HG03575 (cell line): ENCODE results near the gene ANKS1B.

Experiments used
- ATAC-seq: cut with Tn5 transposase; IDR thresholded peaks from one replicate; pipeline ENCODE4 v1.9.1; 2021; ENCODE audit not compliant: unreplicated experiment, insufficient number of reproducible peaks, low FRiP score; ENCODE audit errors: extremely low read depth

ANKS1B gene

DNA sequence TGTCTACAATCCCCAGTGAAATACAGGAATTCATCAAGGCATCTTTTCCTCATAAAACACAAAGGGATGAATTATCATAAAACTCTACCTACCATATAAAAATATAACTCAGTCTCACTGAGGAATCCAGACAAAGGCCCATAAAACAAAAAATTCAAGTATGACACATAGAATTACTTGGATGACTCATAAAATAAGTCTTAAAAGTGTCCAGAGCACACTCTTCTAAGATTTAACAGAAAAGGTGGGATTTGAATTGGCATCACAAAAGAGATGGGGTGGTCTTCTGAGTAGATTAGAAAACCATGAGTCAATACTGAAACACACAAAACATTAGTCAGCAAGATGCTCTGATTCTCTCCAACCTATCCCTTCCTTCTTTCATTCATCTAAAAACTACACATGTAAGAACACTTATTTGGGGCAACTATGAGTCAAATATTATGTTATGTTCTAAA lies 539.8 kb downstream of the ANKS1B start:
- ATAC-seq, result no peak

DNA sequence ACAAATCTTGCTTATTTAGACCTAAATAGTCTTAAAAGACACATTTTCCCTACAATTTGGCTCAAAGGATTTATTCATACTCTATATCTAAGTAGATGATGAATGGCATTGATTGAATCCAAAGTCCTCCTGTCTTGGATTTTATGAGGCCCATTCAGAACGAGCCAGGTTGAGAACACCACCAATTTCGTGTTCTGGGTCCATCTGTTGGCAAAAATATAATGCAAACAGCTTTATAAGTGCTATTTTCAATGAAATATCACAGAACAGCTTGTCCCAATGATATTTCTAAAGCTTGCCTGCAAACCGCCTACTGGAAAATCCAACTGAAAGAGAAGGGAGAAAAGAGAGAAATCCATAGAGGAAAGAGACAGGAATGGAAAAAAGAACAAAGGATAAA lies 542.0 kb downstream of the ANKS1B start:
- ATAC-seq, result no peak

DNA sequence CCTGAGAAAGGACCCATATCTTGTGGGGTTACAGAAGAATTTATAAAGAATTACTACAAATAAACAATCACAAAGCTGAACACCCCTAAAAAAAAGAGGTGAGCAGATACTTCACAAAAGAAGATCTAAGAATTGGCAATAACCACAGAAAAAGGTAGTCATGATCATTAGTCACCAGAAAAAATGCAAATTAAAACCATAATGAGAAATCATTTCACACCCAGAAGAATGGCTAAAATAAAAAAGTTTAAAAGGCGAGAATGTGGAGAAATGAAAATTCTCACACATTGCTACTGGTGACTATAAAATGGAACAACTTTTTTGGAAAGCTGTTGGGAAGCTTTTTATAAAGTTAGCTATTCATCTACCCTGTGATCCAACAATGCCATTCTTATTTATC lies 545.3 kb downstream of the ANKS1B start:
- ATAC-seq, result no peak

DNA sequence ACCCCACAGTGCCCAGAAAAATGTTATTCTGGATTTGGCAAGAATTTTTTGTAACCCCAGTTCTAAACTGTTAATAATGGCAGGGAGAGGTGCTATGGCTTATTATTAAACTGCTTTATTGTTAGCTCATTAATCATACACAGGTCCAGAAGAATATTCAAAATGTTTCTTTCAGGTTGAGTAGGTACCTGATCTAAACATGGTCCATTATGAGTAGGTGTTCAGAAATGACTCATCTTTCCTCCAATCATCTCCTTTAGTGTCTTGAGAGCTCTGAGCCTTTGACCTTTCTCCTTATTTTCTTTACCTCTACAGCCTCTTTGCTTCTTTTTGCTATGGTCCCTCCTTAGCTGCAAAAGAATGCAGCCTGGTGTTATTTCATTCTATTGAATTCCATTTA lies 548.2 kb downstream of the ANKS1B start:
- peak; percentile 100 for ATAC-seq

DNA sequence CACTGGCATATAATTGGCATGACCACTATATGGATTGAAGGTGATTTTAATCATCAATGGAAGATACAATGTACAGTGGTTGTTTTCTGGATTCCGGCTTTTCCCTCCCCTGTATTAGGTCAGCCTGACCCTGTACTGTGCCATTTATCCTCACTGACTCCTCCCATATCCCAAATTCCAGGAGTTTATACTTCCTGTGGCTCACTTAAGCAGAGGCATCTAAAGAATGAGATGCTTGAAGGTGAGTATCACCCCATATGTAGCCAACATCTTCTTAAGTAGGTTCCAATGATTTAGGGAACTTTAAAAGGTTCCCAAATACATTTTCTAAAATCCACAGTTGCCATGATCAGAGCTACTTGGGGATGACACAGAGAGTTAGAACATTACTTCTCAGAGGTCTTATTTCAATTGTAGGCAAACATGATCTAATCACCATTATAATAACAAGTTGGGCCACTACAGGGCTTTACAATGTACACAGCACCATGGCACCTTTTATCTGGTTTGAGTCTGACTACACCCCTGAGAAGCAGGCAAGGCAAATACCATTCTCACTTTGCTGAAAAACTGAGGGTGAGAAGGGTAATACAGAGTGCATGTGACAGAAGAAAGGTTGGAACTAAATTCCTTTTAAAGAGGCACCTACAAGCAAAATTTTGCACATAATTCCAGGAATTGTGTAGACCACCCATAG lies 549.5 kb downstream of the ANKS1B start:
- no peak for ATAC-seq

DNA sequence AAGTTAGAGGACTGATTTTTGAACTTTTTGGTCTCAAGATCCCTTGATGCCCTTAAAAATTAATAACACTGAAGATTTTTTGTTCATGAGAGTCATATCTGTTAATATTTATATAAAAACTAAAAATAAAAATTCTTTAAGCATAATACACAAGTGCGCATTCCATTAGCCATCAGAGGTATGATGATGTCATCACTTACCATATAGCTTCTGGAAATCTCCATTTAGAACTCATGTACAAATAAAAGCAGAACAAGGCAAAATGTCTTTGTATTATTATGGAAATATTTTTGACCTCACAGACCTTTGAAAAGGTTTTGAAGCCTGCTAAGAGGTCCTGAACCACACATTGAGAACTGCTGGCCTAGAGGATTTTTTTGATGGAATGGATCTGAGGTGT lies 551.6 kb downstream of the ANKS1B start:
- no peak for ATAC-seq

DNA sequence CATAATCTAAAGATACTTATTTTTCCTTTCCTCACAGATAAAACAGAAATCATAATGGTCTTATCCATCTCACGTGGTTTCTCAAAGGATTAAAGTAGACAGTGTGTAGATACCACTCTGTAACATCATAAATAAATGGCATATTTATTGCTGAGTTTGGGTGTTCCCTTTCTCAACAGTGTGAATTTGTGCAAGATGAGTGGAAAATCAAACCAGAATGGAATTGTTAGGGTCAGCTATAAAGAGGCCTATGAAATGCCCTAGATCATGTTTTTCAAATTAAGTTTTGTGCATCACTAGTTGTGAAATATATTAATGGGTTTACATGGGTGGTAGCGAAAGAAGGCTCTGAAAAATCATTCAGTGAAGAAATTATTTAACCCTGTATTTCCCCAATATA lies 553.5 kb downstream of the ANKS1B start:
- ATAC-seq, result no peak

DNA sequence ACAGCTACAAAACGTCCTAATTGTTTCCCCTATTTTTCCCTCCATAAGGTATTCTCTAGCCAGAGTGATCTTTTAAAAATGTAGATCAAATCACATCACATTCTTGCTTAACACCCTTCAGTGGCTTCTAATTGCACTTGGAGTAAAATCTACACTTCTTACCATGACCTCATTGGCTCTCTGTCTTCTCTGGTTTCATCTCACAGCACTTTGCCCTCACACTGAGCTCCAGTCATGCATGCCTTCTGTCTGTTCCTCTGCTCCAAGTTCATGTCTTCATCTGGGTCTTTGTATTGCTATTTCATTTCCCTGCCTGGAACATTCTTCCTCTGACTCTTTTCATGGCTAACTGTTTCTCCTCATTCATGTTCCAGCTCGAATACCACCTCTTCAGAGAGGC lies 557.6 kb downstream of the ANKS1B start:
- ATAC-seq, result no peak

DNA sequence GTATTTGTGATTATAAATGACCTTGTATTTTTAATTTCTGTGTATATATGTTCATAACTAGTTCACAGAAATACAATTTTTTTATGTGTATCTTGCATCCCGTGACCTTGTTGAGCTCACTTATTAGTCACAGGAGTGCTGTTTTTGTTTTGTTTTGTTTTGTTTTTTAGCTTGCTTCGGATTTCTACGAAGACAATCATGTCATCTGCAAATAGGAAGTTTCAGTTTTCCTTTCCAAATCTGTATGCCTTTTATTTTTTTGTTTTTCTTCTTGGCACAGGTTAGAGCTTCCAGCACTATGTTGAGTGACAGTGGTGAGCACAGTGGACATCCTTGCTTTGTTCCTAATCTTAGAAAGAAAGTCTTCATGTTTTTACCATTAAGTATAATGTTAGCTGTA lies 566.4 kb downstream of the ANKS1B start:
- ATAC-seq, result no peak

DNA sequence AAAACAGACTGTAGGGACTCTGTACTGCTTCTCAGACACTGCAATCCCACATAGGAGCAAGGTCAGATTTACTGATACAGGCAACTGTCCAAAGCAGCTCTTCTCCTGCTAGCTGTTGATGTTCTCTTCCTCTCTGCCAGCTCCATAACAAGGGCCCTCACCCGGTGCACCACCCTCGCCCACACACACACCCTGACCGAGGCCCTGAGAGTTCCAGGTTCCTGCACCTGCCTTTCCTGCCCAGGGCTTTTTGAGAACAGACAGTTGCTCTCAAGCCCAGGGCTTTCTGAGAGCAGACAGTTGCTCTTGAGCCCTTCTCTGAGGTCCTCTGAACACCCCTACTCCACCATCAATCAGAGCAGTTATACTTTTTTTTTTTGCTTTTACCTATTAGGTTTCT lies 571.0 kb downstream of the ANKS1B start:
- no peak for ATAC-seq

DNA sequence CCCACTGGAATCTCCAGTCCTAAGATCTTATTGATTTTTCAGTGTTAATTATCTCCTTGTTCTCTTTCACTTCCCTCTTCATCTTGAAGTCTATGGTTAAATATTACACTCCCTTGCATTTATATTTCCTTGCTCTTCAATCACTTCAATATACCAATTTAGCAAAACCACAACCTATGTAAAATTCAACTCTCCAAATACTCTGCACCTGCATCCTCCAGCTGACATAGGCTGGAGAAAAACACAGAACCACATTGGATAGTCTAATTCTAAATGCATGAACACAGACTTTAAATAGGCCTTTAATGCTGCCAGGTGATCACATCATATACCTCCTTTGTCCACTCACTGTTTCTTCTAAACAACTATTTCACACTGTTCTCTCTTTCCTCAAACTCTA lies 591.0 kb downstream of the ANKS1B start:
- ATAC-seq, result no peak

DNA sequence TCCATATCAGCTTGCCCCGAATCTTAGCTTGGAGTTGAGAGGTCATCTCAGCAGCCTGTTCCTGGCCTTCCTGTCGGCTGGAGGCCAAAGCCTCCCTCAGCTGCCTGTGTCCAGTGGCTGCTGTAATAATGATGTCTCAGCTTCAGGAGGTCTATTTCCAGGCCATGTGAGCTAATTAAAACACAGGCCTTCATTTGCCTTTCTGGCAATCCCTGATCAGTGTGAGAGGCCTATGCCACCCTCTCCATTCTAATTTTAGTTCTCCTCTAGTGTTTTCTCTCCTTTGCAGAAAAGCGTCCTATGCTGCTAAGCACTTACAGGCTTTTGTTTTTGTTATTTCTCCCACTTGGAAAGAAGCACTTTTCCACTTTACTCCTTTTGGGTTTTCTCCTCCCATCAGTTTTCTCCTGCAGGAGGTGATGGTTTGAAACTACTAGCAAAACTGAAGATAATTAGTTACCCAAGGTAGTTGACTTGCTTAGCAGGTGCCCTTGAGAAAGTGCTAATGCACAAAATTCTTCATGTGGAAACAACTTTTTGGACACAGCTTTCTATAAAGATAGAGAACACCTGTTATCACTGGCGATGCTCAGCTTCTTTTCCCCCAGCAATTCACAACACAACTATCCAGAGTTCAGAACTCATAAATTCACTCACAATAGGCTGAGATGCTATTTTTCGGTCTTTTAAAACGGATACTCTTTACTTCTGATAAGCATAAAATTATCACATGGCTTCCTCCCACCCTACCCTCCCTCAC lies 592.5 kb downstream of the ANKS1B start:
- no peak for ATAC-seq

DNA sequence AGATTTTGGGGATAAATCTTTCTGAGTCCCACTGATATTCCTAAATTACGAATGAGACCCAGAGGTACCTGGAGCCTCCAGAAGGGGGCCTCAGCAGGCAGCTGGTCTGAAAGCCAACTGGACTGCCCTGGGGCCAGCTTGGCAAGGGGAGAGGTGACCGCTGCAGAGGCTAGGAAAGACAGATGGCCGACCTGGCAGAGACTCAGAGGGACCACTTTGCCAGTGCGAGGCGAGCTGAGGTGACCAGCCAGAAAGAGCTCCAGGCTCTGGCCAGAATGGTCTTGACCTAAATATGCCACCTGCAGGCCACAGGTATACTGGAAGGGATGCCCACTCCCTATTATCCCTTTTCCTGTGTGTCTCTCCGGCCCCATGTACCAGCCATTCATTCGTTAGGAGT lies 594.0 kb downstream of the ANKS1B start:
- no peak for ATAC-seq

DNA sequence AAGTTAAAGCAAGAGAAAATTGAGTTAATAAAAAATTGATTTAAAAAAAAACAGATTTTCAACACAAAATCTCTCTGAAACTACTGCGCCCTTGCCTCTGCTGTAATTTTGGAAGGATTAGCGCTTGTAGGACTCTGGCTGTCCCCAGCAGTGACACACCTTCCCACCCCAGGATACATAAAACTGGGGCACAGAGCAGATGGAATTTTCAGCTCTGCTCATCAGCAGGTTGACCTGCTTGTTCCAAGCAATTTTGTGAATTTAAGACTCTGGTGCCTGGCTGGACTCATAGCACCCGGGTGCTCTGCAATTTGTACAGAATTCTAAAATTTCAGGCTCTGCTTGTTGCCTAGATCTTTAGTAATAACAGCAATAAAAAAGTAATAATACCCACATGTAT lies 595.0 kb downstream of the ANKS1B start:
- ATAC-seq, result no peak

DNA sequence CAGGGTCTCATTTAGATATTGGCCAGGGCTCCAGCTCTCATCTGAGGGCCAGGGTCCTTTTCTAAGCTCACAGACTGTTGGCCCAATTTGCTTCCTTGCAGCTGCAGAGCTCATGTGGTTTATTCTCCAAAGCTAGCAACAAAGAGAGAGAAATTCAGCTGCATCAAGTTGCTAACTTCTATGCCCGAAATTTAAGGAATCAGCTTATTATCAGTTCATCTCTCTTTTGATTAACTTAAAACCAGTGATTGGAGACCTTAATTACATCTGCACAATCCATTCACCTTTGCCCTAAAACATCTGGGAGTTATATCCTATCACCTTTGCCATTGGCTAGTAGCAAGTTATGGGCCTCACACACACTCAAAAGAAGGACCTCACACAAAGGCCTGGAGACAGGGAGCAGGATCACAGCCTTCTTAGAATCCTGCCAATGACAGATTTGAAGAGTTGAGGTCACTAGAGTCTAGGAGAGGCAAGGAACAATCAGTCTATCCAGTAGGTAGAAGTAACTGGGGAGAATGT lies 596.0 kb downstream of the ANKS1B start:
- no peak for ATAC-seq

DNA sequence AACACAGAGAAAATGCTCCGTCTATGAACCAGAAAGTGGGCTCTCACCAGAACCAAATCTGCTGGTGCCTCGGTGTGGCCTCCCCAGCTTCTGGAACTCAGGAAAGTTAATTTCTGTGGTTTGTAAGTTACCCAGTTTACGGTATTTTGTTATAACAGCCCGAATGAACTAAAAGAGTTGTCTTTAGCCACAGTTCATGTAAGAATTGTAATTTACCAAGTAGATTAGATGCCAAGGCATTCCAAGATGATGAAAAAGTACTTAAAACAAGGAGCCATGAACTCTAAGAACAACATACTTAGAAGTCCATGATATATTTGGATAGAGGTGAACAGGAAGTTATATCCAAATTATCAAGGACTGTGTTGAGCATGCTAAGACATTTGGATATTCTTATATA lies 597.1 kb downstream of the ANKS1B start:
- no peak for ATAC-seq

DNA sequence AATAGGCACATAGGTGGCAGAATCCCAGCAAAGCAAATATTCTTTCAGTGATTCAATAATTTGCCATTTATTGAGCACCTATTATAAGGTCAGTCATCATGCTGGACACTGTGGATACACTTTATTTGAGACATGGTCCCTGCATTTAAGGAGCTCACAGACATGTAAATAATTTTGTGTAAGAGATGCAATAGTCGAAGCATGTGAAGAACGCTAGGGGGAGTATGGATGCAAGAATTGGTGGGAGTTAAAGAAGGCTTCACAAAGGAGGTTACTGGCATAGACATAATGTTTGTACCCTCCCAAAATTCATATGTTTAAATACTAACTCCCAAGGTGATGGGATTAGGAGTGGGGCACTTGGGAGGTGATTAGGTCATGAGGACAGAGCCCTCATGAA lies 597.8 kb downstream of the ANKS1B start:
- ATAC-seq, result no peak

DNA sequence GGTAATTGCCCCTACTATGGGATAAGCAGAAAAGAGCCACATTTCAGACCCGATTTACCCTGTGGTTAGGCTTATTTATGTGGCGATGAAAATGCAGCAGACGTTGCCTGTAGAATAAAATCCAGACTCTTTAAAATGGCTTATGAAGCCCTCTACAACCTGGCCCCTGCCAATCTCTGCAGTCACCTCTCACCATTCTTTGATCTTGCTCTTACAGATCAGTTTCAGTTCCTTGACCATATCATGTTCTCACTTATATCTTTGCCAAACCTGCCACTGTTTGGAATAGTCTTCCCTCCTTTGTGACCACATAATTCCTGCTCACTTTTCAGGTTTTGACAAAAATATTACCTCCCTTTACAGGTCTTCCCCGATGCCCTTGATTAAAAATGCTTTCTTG lies 601.5 kb downstream of the ANKS1B start:
- no peak for ATAC-seq

DNA sequence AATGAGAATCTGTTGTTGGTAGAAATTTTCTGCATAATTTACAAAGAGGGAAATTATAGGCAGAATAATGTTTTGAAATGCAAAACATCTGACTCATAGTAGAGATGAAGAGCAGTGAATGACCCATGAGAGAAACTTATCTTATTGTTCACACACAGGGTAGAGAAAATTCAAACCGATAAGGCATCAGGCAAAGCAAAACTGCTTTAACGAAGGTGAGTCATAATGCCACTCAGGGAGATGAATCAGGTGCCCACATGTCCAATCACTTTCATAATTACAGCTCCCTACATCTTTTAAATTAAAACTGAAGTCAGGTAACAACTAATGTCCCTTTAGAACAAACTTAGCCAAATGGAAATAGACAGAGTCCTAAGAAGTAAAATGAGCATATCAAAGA lies 602.7 kb downstream of the ANKS1B start:
- no peak for ATAC-seq

DNA sequence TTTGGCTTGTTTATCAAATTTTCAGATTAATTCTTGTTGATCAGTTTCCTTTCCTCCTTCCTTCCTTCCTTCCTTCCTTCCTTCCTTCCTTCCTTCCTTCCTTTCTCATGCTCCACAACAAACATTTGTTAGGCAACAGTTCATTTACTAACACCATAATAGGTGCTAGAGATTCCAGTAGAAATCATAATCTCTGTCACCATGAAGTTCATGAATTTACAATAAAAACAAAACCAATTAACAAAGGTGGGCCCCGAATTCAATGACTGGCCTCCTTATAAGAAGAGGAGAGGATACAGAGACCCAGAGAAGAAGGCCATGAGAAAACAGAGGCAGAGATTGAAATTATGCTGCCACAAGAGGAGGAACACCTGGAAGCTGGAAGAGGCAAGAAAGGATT lies 604.0 kb downstream of the ANKS1B start:
- ATAC-seq, result no peak
